ENCODE results near the gene SFXN5.

Gene SFXN5

GRCh38 chr2:72956050-72956395 lies 115.5 kb downstream of the SFXN5 start:
- no peak for DNase-seq (ENCODE audit: low spot score)

- DNase-seq (ENCODE audit: low spot score), result no peak
Measured at GRCh38 chr2:72955228-72956049, 116.1 kb downstream of the SFXN5 start.

- DNase-seq (ENCODE audit: low spot score), result no peak
Measured at GRCh38 chr2:72954376-72955227, 116.9 kb downstream of the SFXN5 start.

GRCh38 chr2:72953976-72954375 lies 117.5 kb downstream of the SFXN5 start:
- DNase-seq (ENCODE audit: low spot score), result no peak

- DNase-seq (ENCODE audit: low spot score), result no peak
Measured at GRCh38 chr2:72953528-72953927, 118.0 kb downstream of the SFXN5 start.

- no peak for DNase-seq (ENCODE audit: low spot score)
Measured at GRCh38 chr2:72952961-72953360, 118.6 kb downstream of the SFXN5 start.

GRCh38 chr2:72952110-72952823 lies 119.2 kb downstream of the SFXN5 start:
- no peak for DNase-seq (ENCODE audit: low spot score)

- no peak for DNase-seq (ENCODE audit: low spot score)
Measured at GRCh38 chr2:72951303-72952095, 120.0 kb downstream of the SFXN5 start.

- no peak for DNase-seq (ENCODE audit: low spot score)
Measured at GRCh38 chr2:72950558-72951255, 120.8 kb downstream of the SFXN5 start.

- no peak for DNase-seq (ENCODE audit: low spot score)
Measured at GRCh38 chr2:72949642-72950041, 121.9 kb downstream of the SFXN5 start.

- no peak for DNase-seq (ENCODE audit: low spot score)
Measured at GRCh38 chr2:72949045-72949444, 122.5 kb downstream of the SFXN5 start.

- DNase-seq (ENCODE audit: low spot score), result no peak
Measured at GRCh38 chr2:72947952-72948830, 123.3 kb downstream of the SFXN5 start.

GRCh38 chr2:72946466-72946865 lies 125.0 kb downstream of the SFXN5 start:
- DNase-seq (ENCODE audit: low spot score), result no peak

- DNase-seq (ENCODE audit: low spot score), result no peak
Measured at GRCh38 chr2:72945450-72946019, 126.0 kb downstream of the SFXN5 start.

- no peak for DNase-seq (ENCODE audit: low spot score)
Measured at GRCh38 chr2:72944804-72945449, 126.6 kb downstream of the SFXN5 start.

- DNase-seq (ENCODE audit: low spot score), result no peak
Measured at GRCh38 chr2:72943540-72944395, 127.7 kb downstream of the SFXN5 start.

- DNase-seq (ENCODE audit: low spot score), result no peak
Measured at GRCh38 chr2:72942881-72943418, 128.6 kb downstream of the SFXN5 start.

GRCh38 chr2:72942293-72942692 lies 129.2 kb downstream of the SFXN5 start:
- no peak for DNase-seq (ENCODE audit: low spot score)

All from hematopoietic multipotent progenitor cell treated with erythropoietin and hydrocortisone succinate and interleukin-3 and kit ligand, for 17 days (in vitro differentiated cells).